Right cardiac atrium (tissue), 5 donors: Measurements from ENCODE around the gene ENGASE. TPM values are rescaled to one million over a fixed set of nuclear protein-coding genes. Genes with fewer than 3 reads are reported as not detected.

Experiments
- ATAC-seq, 2 donors: fragments of 200-7000 bp; cut with Tn5 transposase; one replicate each; pipeline versions ENCODE4 v1.8.0 to v1.9.1; 2020; ENCODE audit warnings: moderate library complexity in 2 of 2, mild to moderate bottlenecking in 1 of 2
- DNase-seq, 3 donors: peaks; one replicate each; pipeline ENCODE4 v3.0.0-alpha.2; 2020
- H3K27ac ChIP-seq: one replicate; pipeline ENCODE4 v1.5.1; 2013; ENCODE audit warnings: mild to moderate bottlenecking, low read length, control low read depth, moderate library complexity
- H3K27me3 ChIP-seq: one replicate; pipeline ENCODE4 v1.6.1; 2013; ENCODE audit not compliant: control insufficient read depth, insufficient read depth
- H3K4me1 ChIP-seq: one replicate; pipeline ENCODE4 v1.6.1; 2013; ENCODE audit warnings: low read length; ENCODE audit not compliant: control insufficient read depth, insufficient read depth
- H3K4me3 ChIP-seq: one replicate; pipeline ENCODE4 v1.5.1; 2013; ENCODE audit warnings: low read length, control low read depth
- H3K9me3 ChIP-seq: one replicate; pipeline ENCODE4 v1.6.1; 2013; ENCODE audit warnings: low read length; ENCODE audit not compliant: control insufficient read depth
- WGBS: extraction: QIAGEN DNeasy Blood & Tissue Kit; methylation state at CpG from one replicate; pipeline ENCODE4 v1.1.7; 2013; 5-methylcytosine and 5-hydroxymethylcytosine counted together
- intact Hi-C, 4 donors: fragments of 100-400 bp; cut with DNase I; formaldehyde crosslinking; loops; one replicate each; pipeline versions ENCODE4 v1.11.0 to v1.14.0; 2022 to 2023
- polyA plus RNA-seq: library from polyadenylated mRNA; stranded (reverse); fragments of 200-250 nt; gene quantifications from one replicate; pipeline ENCODE4 v1.2.3, GENCODE V29; 2013
- total RNA-seq, 4 donors: library from RNA; stranded (reverse); fragmentation: NEBNext Ultra II Directional; extraction: Animal tissue kit (Norgen Biotek cat#: 25700); gene quantifications; one replicate each; pipeline ENCODE4 v1.2.1, GENCODE V29; 2021
- donor health status: healthy with polysubstance abuse.
- donor health status: DM: no; HTN: yes; CAD: no.
- donor health status: DM: no; HTN: no; CAD: no.
- donor health status: DM: no; HTN: yes; CAD: no; lungs with severe emphysema.
- donor health status: DM: yes; HTN: yes; CAD: no.

Gene ENGASE
- total and polyA plus RNA-seq, 5 donors, result 25.4 to 48.0 (median 40.3) TPM

- H3K9me3 ChIP-seq, result no peaks in the 10 kb centered on the region
- 12% methylated on average over 52 of the region's 52 CpGs for WGBS
These were observed 22.8 kb downstream of the ENGASE start for GRCh38 chr17:79097226-79098055.

GRCh38 chr17:79098282-79098867, 23.8 kb downstream of the ENGASE start:
- DNase-seq, result no peak
- Histone ChIP-seq H3K9me3 (no peaks in the 10 kb centered on the region), H3K27ac (no peak overlapping the region), H3K27me3 (no peaks in the 10 kb centered on the region), H3K4me1 (no peaks in the 10 kb centered on the region), H3K4me3 (no peak overlapping the region)
- no peak for ATAC-seq
- 36% methylated on average over 16 of the region's 16 CpGs for WGBS
- intact Hi-C loops, result no loop called here

More at GRCh38 chr17:79097226-79098055, 22.8 kb downstream of the ENGASE start:
- DNase-seq (no peak), ATAC-seq (no peak)
- Histone ChIP-seq H3K27me3 (no peaks in the 10 kb centered on the region), H3K4me1 (no peaks in the 10 kb centered on the region), H3K27ac (no peak overlapping the region), H3K4me3 (no peak overlapping the region)
- intact Hi-C loops, result no loop called here

- Histone ChIP-seq H3K4me1 (no peaks in the 10 kb centered on the region), H3K27me3 (no peaks in the 10 kb centered on the region), H3K27ac (no peak overlapping the region), H3K9me3 (no peaks in the 10 kb centered on the region), H3K4me3 (no peak overlapping the region)
- DNase-seq, result no peak
- ATAC-seq, result no peak
- WGBS, result 72% methylated on average over 18 of the region's 18 CpGs
- intact Hi-C loops, result no loop called here
These were observed 25.8 kb downstream of the ENGASE start for GRCh38 chr17:79100405-79100804.

- H3K4me3 ChIP-seq, result no peak overlapping the region
- no peak for ATAC-seq
- no peaks in the 10 kb centered on the region for H3K4me1 ChIP-seq
- intact Hi-C loops, result no loop called here
- DNase-seq, result no peak
- no peak overlapping the region for H3K27ac ChIP-seq
- 49% methylated on average over 13 of the region's 13 CpGs for WGBS
- no peaks in the 10 kb centered on the region for H3K27me3 ChIP-seq
- H3K9me3 ChIP-seq, result no peaks in the 10 kb centered on the region
These were observed 26.6 kb downstream of the ENGASE start for GRCh38 chr17:79101111-79101673.

- Histone ChIP-seq H3K27me3 (no peaks in the 10 kb centered on the region), H3K4me1 (no peaks in the 10 kb centered on the region), H3K9me3 (no peaks in the 10 kb centered on the region), H3K4me3 (no peak overlapping the region), H3K27ac (no peak overlapping the region)
- ATAC-seq, result no peak
- intact Hi-C loops, result no loop called here
- no peak for DNase-seq
- WGBS, result 80% methylated on average over 7 of the region's 7 CpGs
These were observed 27.6 kb downstream of the ENGASE start for GRCh38 chr17:79102214-79102613.

GRCh38 chr17:79104898-79105600, 30.4 kb downstream of the ENGASE start:
- Histone ChIP-seq H3K9me3 (no peaks in the 10 kb centered on the region), H3K4me1 (no peaks in the 10 kb centered on the region), H3K27ac (no peak overlapping the region), H3K4me3 (no peak overlapping the region), H3K27me3 (no peaks in the 10 kb centered on the region)
- intact Hi-C loops, result no loop called here
- DNase-seq (no peak), ATAC-seq (no peak)
- 77% methylated on average over 12 of the region's 12 CpGs for WGBS

- 80% methylated on average over 14 of the region's 14 CpGs for WGBS
- Histone ChIP-seq H3K27me3 (no peaks in the 10 kb centered on the region), H3K4me1 (no peaks in the 10 kb centered on the region), H3K9me3 (no peaks in the 10 kb centered on the region), H3K4me3 (no peak overlapping the region), H3K27ac (no peak overlapping the region)
- intact Hi-C loops, result no loop called here
- DNase-seq (no peak), ATAC-seq (no peak)
These were observed 31.3 kb downstream of the ENGASE start for GRCh38 chr17:79105937-79106336.

- ATAC-seq (no peak), DNase-seq (no peak)
- H3K27ac ChIP-seq, result no peak overlapping the region
- WGBS, result 90% methylated on average over 11 of the region's 11 CpGs
- H3K4me1 ChIP-seq, result no peaks in the 10 kb centered on the region
- H3K4me3 ChIP-seq, result no peak overlapping the region
- intact Hi-C loops, result no loop called here
- no peaks in the 10 kb centered on the region for H3K9me3 ChIP-seq
- no peaks in the 10 kb centered on the region for H3K27me3 ChIP-seq
These were observed 32.3 kb downstream of the ENGASE start for GRCh38 chr17:79106958-79107357.

GRCh38 chr17:79107499-79108231, 33.0 kb downstream of the ENGASE start:
- H3K27me3 ChIP-seq, result no peaks in the 10 kb centered on the region
- intact Hi-C loops, result no loop called here
- WGBS, result 84% methylated on average over 25 of the region's 25 CpGs

GRCh38 chr17:79108232-79108850, 33.7 kb downstream of the ENGASE start:
- no peaks in the 10 kb centered on the region for H3K27me3 ChIP-seq
- no peaks in the 10 kb centered on the region for H3K4me1 ChIP-seq
- ATAC-seq (no peak), DNase-seq (no peak)
- no peak overlapping the region for H3K4me3 ChIP-seq
- no peaks in the 10 kb centered on the region for H3K9me3 ChIP-seq
- no peak overlapping the region for H3K27ac ChIP-seq
- WGBS, result 71% methylated on average over 26 of the region's 26 CpGs
- intact Hi-C loops, result no loop called here

More at GRCh38 chr17:79107499-79108231, 33.0 kb downstream of the ENGASE start:
- no peak for DNase-seq
- H3K4me1 ChIP-seq, result no peaks in the 10 kb centered on the region
- no peak overlapping the region for H3K4me3 ChIP-seq
- H3K27ac ChIP-seq, result no peak overlapping the region
- ATAC-seq, result no peak
- H3K9me3 ChIP-seq, result no peaks in the 10 kb centered on the region
